CD14-positive monocyte (primary cell): ENCODE measurements around the gene GTF2B. TPM values are rescaled to one million over a fixed set of nuclear protein-coding genes. Genes with fewer than 3 reads are reported as not detected.
"Not testable (repeated sequence)": the region's sequence is repeated elsewhere in the genome, so short reads cannot be mapped to it uniquely, and the experiment has no call there.

Experiments
- DNase-seq, 3 donors: peaks; one replicate each; pipeline ENCODE4 v3.0.0-alpha.2; 2011 to 2022
- H2AFZ ChIP-seq: 2 replicates; pipeline ENCODE4 v1.6.0; 2012; ENCODE audit warnings: mild to moderate bottlenecking, low read depth, low read length, inconsistent platforms; ENCODE audit not compliant: insufficient read depth, poor library complexity, severe bottlenecking
- H3K27ac ChIP-seq, 2 donors: 1 replicate in 1 of 2; 2 replicates in 1 of 2; pipeline ENCODE4 v1.5.1; 2012 to 2013; ENCODE audit warnings: low read length in 2 of 2, control low read depth in 1 of 2, inconsistent platforms in 1 of 2, low read depth in 1 of 2, mild to moderate bottlenecking in 1 of 2
- H3K27me3 ChIP-seq, 2 donors: one replicate each; pipeline versions ENCODE4 v1.6.0 to v1.6.1; 2011 to 2013; ENCODE audit warnings: low read length in 2 of 2; ENCODE audit not compliant: control insufficient read depth in 2 of 2, insufficient read depth in 2 of 2
- H3K36me3 ChIP-seq, 2 donors: replicated peaks in 1 of 2; 1 replicate in 1 of 2; 2 replicates in 1 of 2; pipeline versions ENCODE4 v1.5.1 to v1.6.1; 2012 to 2013; ENCODE audit warnings: low read length in 2 of 2, control low read depth in 1 of 2, inconsistent platforms in 1 of 2, mild to moderate bottlenecking in 1 of 2; ENCODE audit not compliant: insufficient read depth in 2 of 2, control insufficient read depth in 1 of 2
- H3K4me1 ChIP-seq, 2 donors: 1 replicate in 1 of 2; 2 replicates in 1 of 2; pipeline versions ENCODE4 v1.5.1 to v1.6.1; 2012 to 2013; ENCODE audit warnings: low read length in 2 of 2, control low read depth in 1 of 2, inconsistent platforms in 1 of 2, mild to moderate bottlenecking in 1 of 2, moderate library complexity in 1 of 2; ENCODE audit not compliant: insufficient read depth in 2 of 2, control insufficient read depth in 1 of 2
- H3K4me2 ChIP-seq: replicated peaks from 2 replicates; pipeline ENCODE3; 2012; ENCODE audit warnings: low read length, moderate library complexity, mild to moderate bottlenecking; ENCODE audit not compliant: poor library complexity, severe bottlenecking; ENCODE audit errors: extremely low read depth
- H3K4me3 ChIP-seq, 3 experiments: fragments of 200-600 bp in 1 of 3; sonication (generic) in 1 of 3; replicated peaks in 1 of 3; 1 replicate in 2 of 3; 2 replicates in 1 of 3; pipeline ENCODE4 v1.5.1; 2011 to 2013; ENCODE audit warnings: low read length in 3 of 3, mild to moderate bottlenecking in 3 of 3, control low read depth in 2 of 3, low read depth in 2 of 3, inconsistent platforms in 1 of 3, moderate library complexity in 1 of 3
- H3K79me2 ChIP-seq: 2 replicates; pipeline ENCODE4 v1.6.0; 2012; ENCODE audit warnings: mild to moderate bottlenecking, control low read depth, inconsistent platforms, low read length, moderate library complexity; ENCODE audit not compliant: insufficient read depth
- H3K9ac ChIP-seq: 2 replicates; pipeline ENCODE4 v1.6.0; 2017; ENCODE audit warnings: low read length, mild to moderate bottlenecking; ENCODE audit not compliant: insufficient read depth, poor library complexity, severe bottlenecking
- H3K9me3 ChIP-seq, 2 donors: replicated peaks in 1 of 2; 1 replicate in 1 of 2; 2 replicates in 1 of 2; pipeline versions ENCODE4 v1.5.1 to v1.6.1; 2012 to 2013; ENCODE audit warnings: low read length in 2 of 2, control low read depth in 1 of 2; ENCODE audit not compliant: control insufficient read depth in 1 of 2, insufficient read depth in 1 of 2
- H4K20me1 ChIP-seq: 2 replicates; pipeline ENCODE4 v1.6.0; 2012; ENCODE audit warnings: mild to moderate bottlenecking, low read length, control low read depth, moderate library complexity; ENCODE audit not compliant: insufficient read depth
- H3K27ac Mint-ChIP-seq, 7 donors: one replicate each; pipeline ENCODE4 v1.8.0; 2020; ENCODE audit warnings: mild to moderate bottlenecking in 7 of 7, mixed read lengths in 7 of 7, moderate library complexity in 6 of 7, inconsistent platforms in 2 of 7
- H3K27me3 Mint-ChIP-seq, 3 donors: one replicate each; pipeline ENCODE4 v1.8.0; 2021 to 2022; ENCODE audit warnings: low read depth in 3 of 3, mild to moderate bottlenecking in 3 of 3, mixed read lengths in 3 of 3, moderate library complexity in 3 of 3, inconsistent platforms in 1 of 3
- H3K36me3 Mint-ChIP-seq, 2 donors: one replicate each; pipeline ENCODE4 v1.8.0; 2020; ENCODE audit warnings: mixed read lengths in 2 of 2, inconsistent platforms in 1 of 2, mild to moderate bottlenecking in 1 of 2
- H3K4me1 Mint-ChIP-seq: one replicate; pipeline ENCODE4 v1.8.0; 2020; ENCODE audit warnings: mild to moderate bottlenecking, mixed read lengths
- H3K4me3 Mint-ChIP-seq, 2 donors: one replicate each; pipeline ENCODE4 v1.8.0; 2020; ENCODE audit warnings: mild to moderate bottlenecking in 2 of 2, mixed read lengths in 2 of 2, moderate library complexity in 1 of 2
- H3K9me3 Mint-ChIP-seq, 7 donors: one replicate each; pipeline ENCODE4 v1.8.0; 2020 to 2022; ENCODE audit warnings: mixed read lengths in 7 of 7, mild to moderate bottlenecking in 6 of 7, moderate library complexity in 6 of 7, inconsistent platforms in 2 of 7
- WGBS: methylation state at CpG from one replicate; pipeline ENCODE4 v1.1.5; 2013; ENCODE audit warnings: missing lambda C conversion rate; ENCODE audit not compliant: insufficient coverage; 5-methylcytosine and 5-hydroxymethylcytosine counted together
- intact Hi-C, 2 donors: fragments of 100-400 bp; cut with micrococcal nuclease; formaldehyde crosslinking; loops; one replicate each; pipeline versions ENCODE4 v1.15.0 to v1.15.1; 2023
- polyA plus RNA-seq, 3 donors: library from polyadenylated mRNA; depleted of rRNA in 1 of 3; unstranded in 2 of 3; stranded (reverse) in 1 of 3; fragments of 300-500 nt in 2 of 3; fragments of >200 nt in 1 of 3; fragmentation: Illumina TruSeq in 2 of 3; gene quantifications; 1 replicate in 2 of 3; 2 replicates in 1 of 3; pipeline ENCODE4 v1.2.3, GENCODE V29; 2012 to 2021
- TF ChIP-seq, protein P1 (sequence below): fragments of 200-600 bp; IDR thresholded peaks from one replicate; pipeline ENCODE4 v1.8.0; 2022; ENCODE audit warnings: antibody characterized with exemption, mild to moderate bottlenecking

Gene GTF2B
- polyA plus RNA-seq, 3 donors = 26.9 to 46.1 (median 39.2) TPM

DNA sequence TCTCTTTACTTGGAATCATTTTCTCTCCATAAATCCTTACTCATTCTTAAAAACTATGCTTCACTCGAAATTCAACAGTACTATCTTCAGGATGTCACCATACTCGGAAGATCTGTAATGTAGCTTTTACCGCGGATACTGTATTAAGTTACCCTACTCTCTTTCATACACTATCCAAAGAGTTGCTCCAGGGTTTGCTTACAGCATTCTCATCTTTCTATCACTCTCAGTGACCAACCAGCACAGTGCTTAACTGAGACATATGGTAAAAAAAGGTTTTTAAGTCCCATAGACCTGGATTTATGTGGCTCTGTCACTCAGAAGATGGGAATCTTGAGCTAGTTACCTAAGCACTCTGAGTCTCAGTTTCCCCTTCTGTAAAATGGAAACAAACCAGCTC lies 15.8 kb downstream of the GTF2B start:
- Histone ChIP-seq H3K27ac (peak overlapping the region in 1 of 2 donors; percentile 21), H3K4me2 (no peak overlapping the region), H4K20me1 (peaks cover 100% of the 10 kb centered on the region), H3K4me1 (peaks cover 14 to 21% of the 10 kb centered on the region in 2 donors), H3K9ac (no peak overlapping the region), H3K36me3 (peaks cover 25 to 46% of the 10 kb centered on the region in 2 donors), H3K79me2 (peaks cover 97% of the 10 kb centered on the region), H3K27me3 (no peaks in the 10 kb centered on the region), H2AFZ (no peak overlapping the region), H3K9me3 (no peaks in the 10 kb centered on the region), H3K4me3 (no peak overlapping the region)
- no peak overlapping the region for H3K4me3 Mint-ChIP-seq
- TF ChIP-seq, protein P1, sequence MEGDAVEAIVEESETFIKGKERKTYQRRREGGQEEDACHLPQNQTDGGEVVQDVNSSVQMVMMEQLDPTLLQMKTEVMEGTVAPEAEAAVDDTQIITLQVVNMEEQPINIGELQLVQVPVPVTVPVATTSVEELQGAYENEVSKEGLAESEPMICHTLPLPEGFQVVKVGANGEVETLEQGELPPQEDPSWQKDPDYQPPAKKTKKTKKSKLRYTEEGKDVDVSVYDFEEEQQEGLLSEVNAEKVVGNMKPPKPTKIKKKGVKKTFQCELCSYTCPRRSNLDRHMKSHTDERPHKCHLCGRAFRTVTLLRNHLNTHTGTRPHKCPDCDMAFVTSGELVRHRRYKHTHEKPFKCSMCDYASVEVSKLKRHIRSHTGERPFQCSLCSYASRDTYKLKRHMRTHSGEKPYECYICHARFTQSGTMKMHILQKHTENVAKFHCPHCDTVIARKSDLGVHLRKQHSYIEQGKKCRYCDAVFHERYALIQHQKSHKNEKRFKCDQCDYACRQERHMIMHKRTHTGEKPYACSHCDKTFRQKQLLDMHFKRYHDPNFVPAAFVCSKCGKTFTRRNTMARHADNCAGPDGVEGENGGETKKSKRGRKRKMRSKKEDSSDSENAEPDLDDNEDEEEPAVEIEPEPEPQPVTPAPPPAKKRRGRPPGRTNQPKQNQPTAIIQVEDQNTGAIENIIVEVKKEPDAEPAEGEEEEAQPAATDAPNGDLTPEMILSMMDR = no peak
- intact Hi-C loops = loop anchor here in 1 of 2 donors (5.0 kb wide), 1 partner anchor 218 kb away; no protein-coding TSS in a partner anchor
- H3K27me3 Mint-ChIP-seq = no peaks in the 10 kb centered on the region
- H3K27ac Mint-ChIP-seq = no peak overlapping the region
- peaks cover 19% of the 10 kb centered on the region for H3K4me1 Mint-ChIP-seq
- WGBS = 100% methylated on average over 4 of the region's 4 CpGs
- H3K9me3 Mint-ChIP-seq = peaks cover 0 to 2% (median 0%) of the 10 kb centered on the region in 7 donors
- DNase-seq = no peak
- H3K36me3 Mint-ChIP-seq = peaks cover 13 to 41% of the 10 kb centered on the region in 2 donors

DNA sequence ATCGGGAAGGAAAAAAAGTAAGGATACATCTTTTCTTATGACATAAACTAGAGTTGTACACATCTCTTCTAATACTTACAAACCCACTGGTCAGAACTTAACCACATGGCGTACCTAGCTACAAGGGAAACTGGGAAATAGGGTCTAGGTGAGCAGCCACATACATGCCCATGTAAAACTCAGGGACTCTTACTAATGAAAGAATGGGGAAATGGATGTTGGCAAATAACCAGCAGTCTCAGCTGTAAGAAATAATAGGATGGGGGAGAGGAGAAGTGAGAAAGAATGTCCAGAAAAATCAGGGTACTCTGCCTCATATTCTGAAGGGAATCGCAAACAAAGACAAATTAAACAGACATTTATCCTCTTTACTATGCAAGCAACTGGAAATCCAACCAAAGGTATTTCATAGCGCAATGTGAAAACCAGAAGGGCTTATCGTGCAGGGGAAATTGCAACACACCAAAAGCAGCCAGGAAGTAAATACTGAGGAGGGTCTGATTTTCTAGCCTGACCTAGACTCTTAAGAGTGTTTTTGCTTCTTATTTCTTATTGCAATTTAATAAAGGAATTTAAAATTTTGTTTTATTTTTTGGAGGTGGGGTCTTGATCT lies 17.5 kb downstream of the GTF2B start:
- H3K4me3 ChIP-seq = peak overlapping the region in 2 of 3 experiments; percentile 50 to 64
- no peak overlapping the region for H3K9ac ChIP-seq
- intact Hi-C loops = no loop called here
- H3K27ac Mint-ChIP-seq = peak overlapping the region; percentile 51 to 89 (median 63)
- peaks cover 0 to 2% (median 0%) of the 10 kb centered on the region in 7 donors for H3K9me3 Mint-ChIP-seq
- DNase-seq = peak; percentile 24 to 56 (median 45)
- H3K27me3 Mint-ChIP-seq = no peaks in the 10 kb centered on the region
- H3K4me1 ChIP-seq = peaks cover 14 to 21% of the 10 kb centered on the region in 2 donors
- H3K4me1 Mint-ChIP-seq = peaks cover 19% of the 10 kb centered on the region
- H3K36me3 Mint-ChIP-seq = peaks cover 8 to 34% of the 10 kb centered on the region in 2 donors
- H3K4me2 ChIP-seq = peak overlapping the region; percentile 73
- no CpG with 5 or more reads among the region's 5 CpGs for WGBS
- H3K27me3 ChIP-seq = no peaks in the 10 kb centered on the region
- TF ChIP-seq, protein P1 = no peak
- H4K20me1 ChIP-seq = peaks cover 99% of the 10 kb centered on the region
- H3K4me3 Mint-ChIP-seq = peak overlapping the region; percentile 37 to 77
- peaks cover 99% of the 10 kb centered on the region for H3K79me2 ChIP-seq
- no peak overlapping the region for H2AFZ ChIP-seq
- H3K9me3 ChIP-seq = no peaks in the 10 kb centered on the region
- H3K36me3 ChIP-seq = peaks cover 14 to 29% of the 10 kb centered on the region in 2 donors
- peak overlapping the region in 1 of 2 donors; percentile 63 for H3K27ac ChIP-seq

DNA sequence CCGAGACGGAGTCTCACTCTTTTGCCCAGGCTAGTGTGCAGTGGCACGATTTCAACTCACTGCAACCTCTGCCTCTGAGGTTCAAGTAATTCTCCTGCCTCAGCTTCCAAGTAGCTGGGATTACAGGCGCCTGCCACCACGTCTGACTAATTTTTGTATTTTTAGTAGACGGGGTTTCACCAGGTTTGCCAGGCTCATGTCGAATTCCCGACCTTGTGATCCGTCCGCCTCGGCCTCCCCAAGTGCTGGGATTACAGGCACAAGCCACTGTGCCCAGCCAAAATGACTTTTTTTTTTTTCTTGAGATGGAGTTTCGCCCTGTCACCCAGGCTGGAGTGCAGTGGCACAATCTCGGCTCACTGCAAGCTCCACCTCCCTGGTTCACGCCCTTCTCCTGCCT lies 21.7 kb downstream of the GTF2B start:
- H3K27me3 ChIP-seq, H3K4me2 ChIP-seq, intact Hi-C loops, DNase-seq, H2AFZ ChIP-seq, H3K4me3 Mint-ChIP-seq, H3K9ac ChIP-seq, H3K27me3 Mint-ChIP-seq, H3K27ac ChIP-seq, H3K9me3 Mint-ChIP-seq, H3K9me3 ChIP-seq, H3K4me3 ChIP-seq: not testable (repeated sequence)
- H3K36me3 Mint-ChIP-seq = peaks cover 2 to 22% of the 10 kb centered on the region in 2 donors
- H3K27ac Mint-ChIP-seq = peak overlapping the region in 4 of 7 donors; percentile 18 to 74 (median 48)
- over 99% methylated on average over 13 of the region's 14 CpGs for WGBS
- H3K36me3 ChIP-seq = peaks cover 0 to 17% of the 10 kb centered on the region in 2 donors
- H3K4me1 Mint-ChIP-seq = peaks cover 23% of the 10 kb centered on the region
- H3K4me1 ChIP-seq = peaks cover 14 to 16% of the 10 kb centered on the region in 2 donors
- H4K20me1 ChIP-seq = peaks cover 98% of the 10 kb centered on the region
- peaks cover 99% of the 10 kb centered on the region for H3K79me2 ChIP-seq
